Upper lobe of left lung (tissue), 6 donors: Measurements from ENCODE around the gene ARID1B. TPM values are rescaled to one million over a fixed set of nuclear protein-coding genes. Genes with fewer than 3 reads are reported as not detected.

Experiments used
- ATAC-seq, 2 donors: fragments of 200-7000 bp; cut with Tn5 transposase; one replicate each; pipeline ENCODE4 v1.9.1; 2022; ENCODE audit warnings: mild to moderate bottlenecking in 2 of 2, moderate library complexity in 2 of 2; ENCODE audit not compliant: low FRiP score in 2 of 2
- DNase-seq, 2 donors: peaks; one replicate each; pipeline ENCODE4 v3.0.0-alpha.2; 2019 to 2020
- H3K27ac ChIP-seq, 4 donors: fragments of 200-600 bp; sonication (generic); one replicate each; pipeline ENCODE4 v1.5.1; 2016 to 2019
- H3K27me3 ChIP-seq, 4 donors: fragments of 200-600 bp; sonication (generic); one replicate each; pipeline ENCODE4 v1.5.1; 2017 to 2019
- H3K36me3 ChIP-seq, 4 donors: fragments of 200-600 bp; sonication (generic); one replicate each; pipeline ENCODE4 v1.5.1; 2016 to 2019
- H3K4me1 ChIP-seq, 4 donors: fragments of 200-600 bp; sonication (generic); one replicate each; pipeline ENCODE4 v1.5.1; 2018 to 2019
- H3K4me3 ChIP-seq, 4 donors: fragments of 200-600 bp; sonication (generic); one replicate each; pipeline ENCODE4 v1.5.1; 2017 to 2019; ENCODE audit warnings: mild to moderate bottlenecking in 2 of 4, moderate library complexity in 1 of 4
- H3K9me3 ChIP-seq, 4 donors: fragments of 200-600 bp; sonication (generic); one replicate each; pipeline ENCODE4 v1.5.1; 2018 to 2019
- CTCF ChIP-seq, 6 experiments: fragments of 450-650 bp in 4 of 6; fragments of 200-600 bp in 2 of 6; sonication (generic) in 2 of 6; IDR thresholded peaks; one replicate each; pipeline ENCODE4 v1.5.1; 2016 to 2019; ENCODE audit warnings: antibody characterized with exemption in 6 of 6
- EP300 ChIP-seq, 4 donors: sonication (generic); formaldehyde crosslinking; IDR thresholded peaks; one replicate each; pipeline ENCODE4 v1.5.1; 2017; ENCODE audit warnings: antibody characterized with exemption in 4 of 4, control low read depth in 2 of 4
- POLR2A ChIP-seq, 4 donors: fragments of 450-650 bp; IDR thresholded peaks; one replicate each; pipeline ENCODE4 v1.5.1; 2016 to 2017; ENCODE audit warnings: antibody characterized with exemption in 4 of 4, mild to moderate bottlenecking in 2 of 4
- POLR2AphosphoS5 ChIP-seq, 2 donors: sonication (generic); formaldehyde crosslinking; IDR thresholded peaks; one replicate each; pipeline ENCODE4 v1.5.1; 2017; ENCODE audit warnings: antibody characterized with exemption in 2 of 2
- WGBS, 2 donors: methylation state at CpG; one replicate each; pipeline ENCODE4 v1.1.5; 2017 to 2018; 5-methylcytosine and 5-hydroxymethylcytosine counted together
- total RNA-seq, 6 donors: library from RNA; depleted of rRNA in 4 of 6; stranded (reverse); fragments of >200 nt in 4 of 6; gene quantifications; one replicate each; pipeline versions ENCODE4 v1.1.0 to v1.2.1, GENCODE V29; 2016 to 2021
- donor health status: DM: no; HTN: no; CAD: no; lungs with moderate emphysema.
- donor health status: DM: no; HTN: yes; CAD: no; lungs with severe emphysema.

ARID1B gene
- total RNA-seq, 6 donors from 2014 or later, result 66.4 to 168 (median 109) TPM

- Histone ChIP-seq H3K4me1 (peaks cover 0 to 7% (median 4%) of the 10 kb centered on the region in 4 donors), H3K27me3 (no peaks in the 10 kb centered on the region), H3K27ac (no peak overlapping the region), H3K36me3 (no peaks in the 10 kb centered on the region), H3K9me3 (no peaks in the 10 kb centered on the region), H3K4me3 (no peak overlapping the region)
- ATAC-seq, result no peak
- no peak for DNase-seq
- TF ChIP-seq POLR2AphosphoS5 (IDR thresholded peaks at IDR 0.05), result no peak
- no peak for TF ChIP-seq CTCF (IDR thresholded peaks at IDR 0.05)
- TF ChIP-seq POLR2A (IDR thresholded peaks at IDR 0.05), result no peak
- no peak for TF ChIP-seq EP300 (IDR thresholded peaks at IDR 0.05)
- 88% methylated on average over 10 of the region's 10 CpGs for WGBS, 2 donors
These were observed 132.2 kb downstream of the ARID1B start for GRCh38 chr6:156909212-156910010.

- no peaks in the 10 kb centered on the region for H3K27me3 ChIP-seq
- no peak overlapping the region for H3K27ac ChIP-seq
- H3K4me1 ChIP-seq, result peaks cover 0 to 7% (median 4%) of the 10 kb centered on the region in 4 donors
- no peaks in the 10 kb centered on the region for H3K36me3 ChIP-seq
- no peaks in the 10 kb centered on the region for H3K9me3 ChIP-seq
- DNase-seq (no peak), ATAC-seq (no peak)
- 93 to 96% methylated on average over 4 of the region's 4 CpGs for WGBS, 2 donors
- no peak overlapping the region for H3K4me3 ChIP-seq
- TF ChIP-seq POLR2AphosphoS5 (IDR thresholded peaks at IDR 0.05) (no peak), EP300 (IDR thresholded peaks at IDR 0.05) (no peak)
These were observed 132.8 kb downstream of the ARID1B start for GRCh38 chr6:156910011-156910334.

GRCh38 chr6:156910938-156911337, 133.8 kb downstream of the ARID1B start:
- 80 to 81% methylated on average over 1 of the region's 1 CpG for WGBS, 2 donors
- Histone ChIP-seq H3K9me3 (no peaks in the 10 kb centered on the region), H3K4me3 (no peak overlapping the region), H3K27ac (no peak overlapping the region), H3K36me3 (no peaks in the 10 kb centered on the region), H3K27me3 (no peaks in the 10 kb centered on the region), H3K4me1 (peaks cover 0 to 7% (median 4%) of the 10 kb centered on the region in 4 donors)
- DNase-seq, result no peak
- TF ChIP-seq POLR2AphosphoS5 (IDR thresholded peaks at IDR 0.05) (no peak), EP300 (IDR thresholded peaks at IDR 0.05) (no peak), CTCF (IDR thresholded peaks at IDR 0.05) (no peak), POLR2A (IDR thresholded peaks at IDR 0.05) (no peak)
- no peak for ATAC-seq

GRCh38 chr6:156911581-156911980, 134.4 kb downstream of the ARID1B start:
- Histone ChIP-seq H3K9me3 (no peaks in the 10 kb centered on the region), H3K4me3 (no peak overlapping the region), H3K36me3 (no peaks in the 10 kb centered on the region), H3K4me1 (peaks cover 4 to 7% (median 5%) of the 10 kb centered on the region in 4 donors), H3K27me3 (no peaks in the 10 kb centered on the region), H3K27ac (no peak overlapping the region)
- no peak for TF ChIP-seq POLR2AphosphoS5 (IDR thresholded peaks at IDR 0.05)
- no peak for TF ChIP-seq CTCF (IDR thresholded peaks at IDR 0.05)
- TF ChIP-seq POLR2A (IDR thresholded peaks at IDR 0.05), result no peak
- TF ChIP-seq EP300 (IDR thresholded peaks at IDR 0.05), result no peak
- DNase-seq, result no peak
- no peak for ATAC-seq
- WGBS, 2 donors, result 81 to 90% methylated on average over 2 of the region's 2 CpGs

- Histone ChIP-seq H3K4me1 (peaks cover 4 to 10% (median 7%) of the 10 kb centered on the region in 4 donors), H3K27me3 (no peaks in the 10 kb centered on the region), H3K4me3 (no peak overlapping the region), H3K27ac (no peak overlapping the region), H3K9me3 (no peaks in the 10 kb centered on the region), H3K36me3 (no peaks in the 10 kb centered on the region)
- TF ChIP-seq POLR2A (IDR thresholded peaks at IDR 0.05) (no peak), POLR2AphosphoS5 (IDR thresholded peaks at IDR 0.05) (no peak), EP300 (IDR thresholded peaks at IDR 0.05) (no peak), CTCF (IDR thresholded peaks at IDR 0.05) (no peak)
- DNase-seq (no peak), ATAC-seq (no peak)
These were observed 135.3 kb downstream of the ARID1B start for GRCh38 chr6:156912431-156912830.
